ENCODE results near the gene TSHZ2.

DNA sequence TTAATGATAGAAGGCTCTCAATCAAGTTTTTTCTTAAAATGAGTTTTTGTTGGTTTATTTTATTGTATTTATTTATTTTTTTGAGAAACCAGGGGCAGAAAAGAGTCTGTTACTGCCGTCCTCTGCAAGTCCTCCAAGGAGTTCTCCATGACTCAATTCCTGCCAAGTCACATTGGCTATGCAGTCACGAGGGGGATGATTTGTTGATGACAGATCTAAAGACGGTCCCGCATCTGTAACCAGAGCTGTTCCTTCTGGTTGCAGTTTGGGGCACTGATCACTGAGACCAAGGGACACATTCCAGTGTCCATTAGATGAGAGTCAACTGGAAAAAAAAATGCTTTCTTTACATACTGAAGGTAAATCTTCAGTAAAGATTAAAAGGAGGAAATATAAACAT, 13.9 kb upstream of the TSHZ2 start:
- TF ChIP-seq CTCF (IDR thresholded peaks at IDR 0.05) (no peak), POLR2A (IDR thresholded peaks at IDR 0.05) (no peak)
